ENCODE results near the gene OCEL1.

The OCEL1 gene

DNA sequence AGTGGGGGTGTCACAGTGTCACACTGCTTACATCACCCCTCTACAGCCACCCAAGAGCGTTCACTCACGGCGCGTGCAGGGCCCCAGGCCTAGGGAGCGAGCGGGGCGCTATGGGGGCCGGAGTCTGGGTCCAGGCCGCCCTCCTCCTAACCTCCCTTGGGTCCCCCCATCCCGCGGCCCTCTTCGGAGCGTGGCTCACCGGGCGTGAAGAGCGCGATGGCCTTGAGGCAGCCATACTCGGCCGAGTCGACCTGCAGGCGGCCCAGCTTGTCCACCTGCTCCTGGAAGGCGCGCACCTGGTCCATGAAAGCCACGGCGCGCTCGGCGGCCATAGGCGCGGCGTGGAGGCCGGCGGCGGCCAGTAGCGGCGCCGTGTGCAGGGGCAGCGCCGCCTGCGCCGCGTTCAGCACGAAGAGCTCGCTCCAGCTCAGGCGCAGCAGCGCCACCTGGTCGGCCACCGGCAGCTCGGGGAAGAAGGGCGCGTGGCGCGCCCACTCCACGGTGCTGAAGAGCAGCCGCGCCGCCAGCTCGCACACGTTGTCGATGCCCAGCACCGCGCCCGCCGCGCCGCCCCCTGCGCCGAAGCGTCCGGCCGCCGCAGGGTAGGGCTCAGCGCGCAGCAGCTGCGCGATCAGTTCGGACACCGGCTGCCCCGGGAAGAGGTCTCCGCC, 9.4 kb downstream of the OCEL1 start (continued):
- no peak for TF ChIP-seq ZNF423 (tag by site-specific recombination; IDR thresholded peaks at IDR 0.05)
- TF ChIP-seq, protein P1, sequence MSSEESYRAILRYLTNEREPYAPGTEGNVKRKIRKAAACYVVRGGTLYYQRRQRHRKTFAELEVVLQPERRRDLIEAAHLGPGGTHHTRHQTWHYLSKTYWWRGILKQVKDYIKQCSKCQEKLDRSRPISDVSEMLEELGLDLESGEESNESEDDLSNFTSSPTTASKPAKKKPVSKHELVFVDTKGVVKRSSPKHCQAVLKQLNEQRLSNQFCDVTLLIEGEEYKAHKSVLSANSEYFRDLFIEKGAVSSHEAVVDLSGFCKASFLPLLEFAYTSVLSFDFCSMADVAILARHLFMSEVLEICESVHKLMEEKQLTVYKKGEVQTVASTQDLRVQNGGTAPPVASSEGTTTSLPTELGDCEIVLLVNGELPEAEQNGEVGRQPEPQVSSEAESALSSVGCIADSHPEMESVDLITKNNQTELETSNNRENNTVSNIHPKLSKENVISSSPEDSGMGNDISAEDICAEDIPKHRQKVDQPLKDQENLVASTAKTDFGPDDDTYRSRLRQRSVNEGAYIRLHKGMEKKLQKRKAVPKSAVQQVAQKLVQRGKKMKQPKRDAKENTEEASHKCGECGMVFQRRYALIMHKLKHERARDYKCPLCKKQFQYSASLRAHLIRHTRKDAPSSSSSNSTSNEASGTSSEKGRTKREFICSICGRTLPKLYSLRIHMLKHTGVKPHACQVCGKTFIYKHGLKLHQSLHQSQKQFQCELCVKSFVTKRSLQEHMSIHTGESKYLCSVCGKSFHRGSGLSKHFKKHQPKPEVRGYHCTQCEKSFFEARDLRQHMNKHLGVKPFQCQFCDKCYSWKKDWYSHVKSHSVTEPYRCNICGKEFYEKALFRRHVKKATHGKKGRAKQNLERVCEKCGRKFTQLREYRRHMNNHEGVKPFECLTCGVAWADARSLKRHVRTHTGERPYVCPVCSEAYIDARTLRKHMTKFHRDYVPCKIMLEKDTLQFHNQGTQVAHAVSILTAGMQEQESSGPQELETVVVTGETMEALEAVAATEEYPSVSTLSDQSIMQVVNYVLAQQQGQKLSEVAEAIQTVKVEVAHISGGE (tag by site-specific recombination; conservative IDR thresholded peaks at IDR 0.05; ENCODE audit: low read depth) = no peak; the same call in 1 of the 2 replicates
- no peak for TF ChIP-seq ZBTB17 (tag by site-specific recombination; IDR thresholded peaks at IDR 0.05)
- TF ChIP-seq ZNF791 (tag by site-specific recombination; IDR thresholded peaks at IDR 0.05) = no peak
- peak; percentile 48; the same call in 1 of the 2 replicates for TF ChIP-seq GLIS1 (tag by site-specific recombination; IDR thresholded peaks at IDR 0.05)
- TF ChIP-seq ZNF350 (tag by site-specific recombination; IDR thresholded peaks at IDR 0.05) = no peak
- no peak for TF ChIP-seq ZBTB6 (tag by site-specific recombination; IDR thresholded peaks at IDR 0.05)
- TF ChIP-seq, protein P2, sequence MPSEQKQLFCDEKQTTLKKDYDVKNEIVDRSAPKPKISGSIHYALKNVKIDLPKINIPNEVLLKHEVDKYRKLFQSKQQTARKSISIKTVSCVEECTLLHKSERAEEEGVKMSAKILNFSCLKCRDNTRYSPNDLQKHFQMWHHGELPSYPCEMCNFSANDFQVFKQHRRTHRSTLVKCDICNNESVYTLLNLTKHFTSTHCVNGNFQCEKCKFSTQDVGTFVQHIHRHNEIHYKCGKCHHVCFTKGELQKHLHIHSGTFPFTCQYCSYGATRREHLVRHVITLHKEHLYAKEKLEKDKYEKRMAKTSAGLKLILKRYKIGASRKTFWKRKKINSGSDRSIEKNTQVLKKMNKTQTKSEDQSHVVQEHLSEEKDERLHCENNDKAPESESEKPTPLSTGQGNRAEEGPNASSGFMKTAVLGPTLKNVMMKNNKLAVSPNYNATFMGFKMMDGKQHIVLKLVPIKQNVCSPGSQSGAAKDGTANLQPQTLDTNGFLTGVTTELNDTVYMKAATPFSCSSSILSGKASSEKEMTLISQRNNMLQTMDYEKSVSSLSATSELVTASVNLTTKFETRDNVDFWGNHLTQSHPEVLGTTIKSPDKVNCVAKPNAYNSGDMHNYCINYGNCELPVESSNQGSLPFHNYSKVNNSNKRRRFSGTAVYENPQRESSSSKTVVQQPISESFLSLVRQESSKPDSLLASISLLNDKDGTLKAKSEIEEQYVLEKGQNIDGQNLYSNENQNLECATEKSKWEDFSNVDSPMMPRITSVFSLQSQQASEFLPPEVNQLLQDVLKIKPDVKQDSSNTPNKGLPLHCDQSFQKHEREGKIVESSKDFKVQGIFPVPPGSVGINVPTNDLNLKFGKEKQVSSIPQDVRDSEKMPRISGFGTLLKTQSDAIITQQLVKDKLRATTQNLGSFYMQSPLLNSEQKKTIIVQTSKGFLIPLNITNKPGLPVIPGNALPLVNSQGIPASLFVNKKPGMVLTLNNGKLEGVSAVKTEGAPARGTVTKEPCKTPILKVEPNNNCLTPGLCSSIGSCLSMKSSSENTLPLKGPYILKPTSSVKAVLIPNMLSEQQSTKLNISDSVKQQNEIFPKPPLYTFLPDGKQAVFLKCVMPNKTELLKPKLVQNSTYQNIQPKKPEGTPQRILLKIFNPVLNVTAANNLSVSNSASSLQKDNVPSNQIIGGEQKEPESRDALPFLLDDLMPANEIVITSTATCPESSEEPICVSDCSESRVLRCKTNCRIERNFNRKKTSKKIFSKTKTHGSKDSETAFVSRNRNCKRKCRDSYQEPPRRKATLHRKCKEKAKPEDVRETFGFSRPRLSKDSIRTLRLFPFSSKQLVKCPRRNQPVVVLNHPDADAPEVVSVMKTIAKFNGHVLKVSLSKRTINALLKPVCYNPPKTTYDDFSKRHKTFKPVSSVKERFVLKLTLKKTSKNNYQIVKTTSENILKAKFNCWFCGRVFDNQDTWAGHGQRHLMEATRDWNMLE (tag by site-specific recombination; conservative IDR thresholded peaks at IDR 0.05; ENCODE audit: low read depth) = no peak
- no peak; the same call in 1 of the 2 replicates for TF ChIP-seq TRIM28 (IDR thresholded peaks at IDR 0.05; ENCODE audit: borderline replicate concordance, low read length)
- TF ChIP-seq, protein P3, sequence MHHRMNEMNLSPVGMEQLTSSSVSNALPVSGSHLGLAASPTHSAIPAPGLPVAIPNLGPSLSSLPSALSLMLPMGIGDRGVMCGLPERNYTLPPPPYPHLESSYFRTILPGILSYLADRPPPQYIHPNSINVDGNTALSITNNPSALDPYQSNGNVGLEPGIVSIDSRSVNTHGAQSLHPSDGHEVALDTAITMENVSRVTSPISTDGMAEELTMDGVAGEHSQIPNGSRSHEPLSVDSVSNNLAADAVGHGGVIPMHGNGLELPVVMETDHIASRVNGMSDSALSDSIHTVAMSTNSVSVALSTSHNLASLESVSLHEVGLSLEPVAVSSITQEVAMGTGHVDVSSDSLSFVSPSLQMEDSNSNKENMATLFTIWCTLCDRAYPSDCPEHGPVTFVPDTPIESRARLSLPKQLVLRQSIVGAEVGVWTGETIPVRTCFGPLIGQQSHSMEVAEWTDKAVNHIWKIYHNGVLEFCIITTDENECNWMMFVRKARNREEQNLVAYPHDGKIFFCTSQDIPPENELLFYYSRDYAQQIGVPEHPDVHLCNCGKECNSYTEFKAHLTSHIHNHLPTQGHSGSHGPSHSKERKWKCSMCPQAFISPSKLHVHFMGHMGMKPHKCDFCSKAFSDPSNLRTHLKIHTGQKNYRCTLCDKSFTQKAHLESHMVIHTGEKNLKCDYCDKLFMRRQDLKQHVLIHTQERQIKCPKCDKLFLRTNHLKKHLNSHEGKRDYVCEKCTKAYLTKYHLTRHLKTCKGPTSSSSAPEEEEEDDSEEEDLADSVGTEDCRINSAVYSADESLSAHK (tag by site-specific recombination; IDR thresholded peaks at IDR 0.05) = no peak
- TF ChIP-seq ZSCAN23 (tag by site-specific recombination; IDR thresholded peaks at IDR 0.05) = no peak
- no peak for TF ChIP-seq HOXC10 (CRISPR knock-in tag; IDR thresholded peaks at IDR 0.05)
- TF ChIP-seq, protein P4, sequence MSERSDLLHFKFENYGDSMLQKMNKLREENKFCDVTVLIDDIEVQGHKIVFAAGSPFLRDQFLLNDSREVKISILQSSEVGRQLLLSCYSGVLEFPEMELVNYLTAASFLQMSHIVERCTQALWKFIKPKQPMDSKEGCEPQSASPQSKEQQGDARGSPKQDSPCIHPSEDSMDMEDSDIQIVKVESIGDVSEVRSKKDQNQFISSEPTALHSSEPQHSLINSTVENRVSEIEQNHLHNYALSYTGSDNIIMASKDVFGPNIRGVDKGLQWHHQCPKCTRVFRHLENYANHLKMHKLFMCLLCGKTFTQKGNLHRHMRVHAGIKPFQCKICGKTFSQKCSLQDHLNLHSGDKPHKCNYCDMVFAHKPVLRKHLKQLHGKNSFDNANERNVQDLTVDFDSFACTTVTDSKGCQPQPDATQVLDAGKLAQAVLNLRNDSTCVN (tag by site-specific recombination; optimal IDR thresholded peaks at IDR 0.05) = peak; percentile 88
- peak; percentile 85; the same call in 1 of the 2 replicates for TF ChIP-seq ZBTB48 (tag by site-specific recombination; IDR thresholded peaks at IDR 0.05)
- TF ChIP-seq ZNF792 (tag by site-specific recombination; IDR thresholded peaks at IDR 0.05) = no peak
- TF ChIP-seq ZNF157 (tag by site-specific recombination; IDR thresholded peaks at IDR 0.05) = no peak
- no peak for TF ChIP-seq ZNF610 (tag by site-specific recombination; IDR thresholded peaks at IDR 0.05; ENCODE audit: borderline replicate concordance)
- no peak for TF ChIP-seq ZNF510 (tag by site-specific recombination; IDR thresholded peaks at IDR 0.05; ENCODE audit: insufficient replicate concordance)
- no peak for TF ChIP-seq ELK4 (IDR thresholded peaks at IDR 0.05; ENCODE audit: borderline replicate concordance, low read depth, low read length)

Measured in HEK293 (cell line).